Measurements from ENCODE around the gene ZFP30. TPM values are rescaled to one million over a fixed set of nuclear protein-coding genes. Genes with fewer than 3 reads are reported as not detected.

ZFP30 gene
- total and polyA plus RNA-seq, 2 of the 13 experiments (the other 11 are each of a cell fraction or from before 2014, with no cell fraction given), result 3.4 to 19.2 TPM

DNA sequence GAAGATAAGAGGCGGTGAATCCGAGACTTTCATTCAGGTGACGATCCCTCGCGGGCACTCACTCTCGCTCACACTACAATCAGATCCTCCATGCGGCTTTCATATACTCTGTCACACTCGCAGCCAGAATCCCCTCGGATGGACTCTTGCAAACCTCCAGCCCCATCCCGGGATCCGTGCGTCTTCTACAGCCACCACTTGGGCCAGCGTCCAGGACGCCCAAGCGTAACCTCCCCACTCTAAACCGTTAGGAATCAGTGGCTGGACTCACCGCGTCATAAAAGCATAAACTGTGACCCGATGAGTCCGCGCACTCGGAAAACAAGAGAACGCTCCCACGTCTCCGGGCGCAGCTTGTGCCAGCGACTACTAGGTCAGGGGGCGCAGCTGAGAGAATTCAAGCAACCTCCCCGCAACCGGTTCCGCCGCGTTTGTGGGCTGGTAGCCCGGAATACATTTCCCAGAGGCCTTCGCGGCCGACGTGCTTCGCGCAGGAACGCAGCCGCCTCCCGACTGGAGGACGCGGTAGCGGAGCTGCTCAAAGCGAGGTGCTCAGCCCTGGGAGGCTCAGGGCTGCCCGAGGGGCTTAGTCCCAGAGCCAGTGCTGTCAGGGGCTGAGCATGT lies 36.7 kb upstream of the ZFP30 start (continued):
- TF ChIP-seq, protein P1, sequence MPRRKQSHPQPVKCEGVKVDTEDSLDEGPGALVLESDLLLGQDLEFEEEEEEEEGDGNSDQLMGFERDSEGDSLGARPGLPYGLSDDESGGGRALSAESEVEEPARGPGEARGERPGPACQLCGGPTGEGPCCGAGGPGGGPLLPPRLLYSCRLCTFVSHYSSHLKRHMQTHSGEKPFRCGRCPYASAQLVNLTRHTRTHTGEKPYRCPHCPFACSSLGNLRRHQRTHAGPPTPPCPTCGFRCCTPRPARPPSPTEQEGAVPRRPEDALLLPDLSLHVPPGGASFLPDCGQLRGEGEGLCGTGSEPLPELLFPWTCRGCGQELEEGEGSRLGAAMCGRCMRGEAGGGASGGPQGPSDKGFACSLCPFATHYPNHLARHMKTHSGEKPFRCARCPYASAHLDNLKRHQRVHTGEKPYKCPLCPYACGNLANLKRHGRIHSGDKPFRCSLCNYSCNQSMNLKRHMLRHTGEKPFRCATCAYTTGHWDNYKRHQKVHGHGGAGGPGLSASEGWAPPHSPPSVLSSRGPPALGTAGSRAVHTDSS (CRISPR knock-in tag; conservative IDR thresholded peaks at IDR 0.05), result no peak
- TF ChIP-seq, protein P2, sequence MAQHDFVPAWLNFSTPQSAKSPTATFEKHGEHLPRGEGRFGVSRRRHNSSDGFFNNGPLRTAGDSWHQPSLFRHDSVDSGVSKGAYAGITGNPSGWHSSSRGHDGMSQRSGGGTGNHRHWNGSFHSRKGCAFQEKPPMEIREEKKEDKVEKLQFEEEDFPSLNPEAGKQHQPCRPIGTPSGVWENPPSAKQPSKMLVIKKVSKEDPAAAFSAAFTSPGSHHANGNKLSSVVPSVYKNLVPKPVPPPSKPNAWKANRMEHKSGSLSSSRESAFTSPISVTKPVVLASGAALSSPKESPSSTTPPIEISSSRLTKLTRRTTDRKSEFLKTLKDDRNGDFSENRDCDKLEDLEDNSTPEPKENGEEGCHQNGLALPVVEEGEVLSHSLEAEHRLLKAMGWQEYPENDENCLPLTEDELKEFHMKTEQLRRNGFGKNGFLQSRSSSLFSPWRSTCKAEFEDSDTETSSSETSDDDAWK (CRISPR knock-in tag; IDR thresholded peaks at IDR 0.05), result no peak
- TF ChIP-seq, protein P3, sequence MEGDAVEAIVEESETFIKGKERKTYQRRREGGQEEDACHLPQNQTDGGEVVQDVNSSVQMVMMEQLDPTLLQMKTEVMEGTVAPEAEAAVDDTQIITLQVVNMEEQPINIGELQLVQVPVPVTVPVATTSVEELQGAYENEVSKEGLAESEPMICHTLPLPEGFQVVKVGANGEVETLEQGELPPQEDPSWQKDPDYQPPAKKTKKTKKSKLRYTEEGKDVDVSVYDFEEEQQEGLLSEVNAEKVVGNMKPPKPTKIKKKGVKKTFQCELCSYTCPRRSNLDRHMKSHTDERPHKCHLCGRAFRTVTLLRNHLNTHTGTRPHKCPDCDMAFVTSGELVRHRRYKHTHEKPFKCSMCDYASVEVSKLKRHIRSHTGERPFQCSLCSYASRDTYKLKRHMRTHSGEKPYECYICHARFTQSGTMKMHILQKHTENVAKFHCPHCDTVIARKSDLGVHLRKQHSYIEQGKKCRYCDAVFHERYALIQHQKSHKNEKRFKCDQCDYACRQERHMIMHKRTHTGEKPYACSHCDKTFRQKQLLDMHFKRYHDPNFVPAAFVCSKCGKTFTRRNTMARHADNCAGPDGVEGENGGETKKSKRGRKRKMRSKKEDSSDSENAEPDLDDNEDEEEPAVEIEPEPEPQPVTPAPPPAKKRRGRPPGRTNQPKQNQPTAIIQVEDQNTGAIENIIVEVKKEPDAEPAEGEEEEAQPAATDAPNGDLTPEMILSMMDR (CRISPR knock-in tag; IDR thresholded peaks at IDR 0.05), result peak; percentile 69
- no peak for TF ChIP-seq ZNF841 (CRISPR knock-in tag; IDR thresholded peaks at IDR 0.05; ENCODE audit: borderline replicate concordance)
- TF ChIP-seq ONECUT2 (CRISPR knock-in tag; IDR thresholded peaks at IDR 0.05), result no peak
- TF ChIP-seq, protein P4, sequence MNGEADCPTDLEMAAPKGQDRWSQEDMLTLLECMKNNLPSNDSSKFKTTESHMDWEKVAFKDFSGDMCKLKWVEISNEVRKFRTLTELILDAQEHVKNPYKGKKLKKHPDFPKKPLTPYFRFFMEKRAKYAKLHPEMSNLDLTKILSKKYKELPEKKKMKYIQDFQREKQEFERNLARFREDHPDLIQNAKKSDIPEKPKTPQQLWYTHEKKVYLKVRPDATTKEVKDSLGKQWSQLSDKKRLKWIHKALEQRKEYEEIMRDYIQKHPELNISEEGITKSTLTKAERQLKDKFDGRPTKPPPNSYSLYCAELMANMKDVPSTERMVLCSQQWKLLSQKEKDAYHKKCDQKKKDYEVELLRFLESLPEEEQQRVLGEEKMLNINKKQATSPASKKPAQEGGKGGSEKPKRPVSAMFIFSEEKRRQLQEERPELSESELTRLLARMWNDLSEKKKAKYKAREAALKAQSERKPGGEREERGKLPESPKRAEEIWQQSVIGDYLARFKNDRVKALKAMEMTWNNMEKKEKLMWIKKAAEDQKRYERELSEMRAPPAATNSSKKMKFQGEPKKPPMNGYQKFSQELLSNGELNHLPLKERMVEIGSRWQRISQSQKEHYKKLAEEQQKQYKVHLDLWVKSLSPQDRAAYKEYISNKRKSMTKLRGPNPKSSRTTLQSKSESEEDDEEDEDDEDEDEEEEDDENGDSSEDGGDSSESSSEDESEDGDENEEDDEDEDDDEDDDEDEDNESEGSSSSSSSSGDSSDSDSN (CRISPR knock-in tag; IDR thresholded peaks at IDR 0.05), result peak; percentile 84
- TF ChIP-seq PLRG1 (conservative IDR thresholded peaks at IDR 0.05), result no peak
- TF ChIP-seq CCAR2 (optimal IDR thresholded peaks at IDR 0.05; ENCODE audit: low read depth, low read length), result no peak
- no peak for TF ChIP-seq ZNF879 (CRISPR knock-in tag; IDR thresholded peaks at IDR 0.05)
- no peak for TF ChIP-seq NR2F2 (IDR thresholded peaks at IDR 0.05; ENCODE audit: borderline replicate concordance, low read depth)
- TF ChIP-seq GATAD1 (CRISPR knock-in tag; IDR thresholded peaks at IDR 0.05), result peak; percentile 74
- no peak for TF ChIP-seq ZNF383 (CRISPR knock-in tag; IDR thresholded peaks at IDR 0.05; ENCODE audit: borderline replicate concordance)
- TF ChIP-seq SOX13 (IDR thresholded peaks at IDR 0.05), result no peak
- TF ChIP-seq SOX13 (CRISPR knock-in tag; conservative IDR thresholded peaks at IDR 0.05 in 1 of 2, IDR thresholded peaks at IDR 0.05 in 1 of 2), result peak in 1 of 2 experiments; percentile 50; a peak in 1 of 4 replicates
- TF ChIP-seq, protein P5, sequence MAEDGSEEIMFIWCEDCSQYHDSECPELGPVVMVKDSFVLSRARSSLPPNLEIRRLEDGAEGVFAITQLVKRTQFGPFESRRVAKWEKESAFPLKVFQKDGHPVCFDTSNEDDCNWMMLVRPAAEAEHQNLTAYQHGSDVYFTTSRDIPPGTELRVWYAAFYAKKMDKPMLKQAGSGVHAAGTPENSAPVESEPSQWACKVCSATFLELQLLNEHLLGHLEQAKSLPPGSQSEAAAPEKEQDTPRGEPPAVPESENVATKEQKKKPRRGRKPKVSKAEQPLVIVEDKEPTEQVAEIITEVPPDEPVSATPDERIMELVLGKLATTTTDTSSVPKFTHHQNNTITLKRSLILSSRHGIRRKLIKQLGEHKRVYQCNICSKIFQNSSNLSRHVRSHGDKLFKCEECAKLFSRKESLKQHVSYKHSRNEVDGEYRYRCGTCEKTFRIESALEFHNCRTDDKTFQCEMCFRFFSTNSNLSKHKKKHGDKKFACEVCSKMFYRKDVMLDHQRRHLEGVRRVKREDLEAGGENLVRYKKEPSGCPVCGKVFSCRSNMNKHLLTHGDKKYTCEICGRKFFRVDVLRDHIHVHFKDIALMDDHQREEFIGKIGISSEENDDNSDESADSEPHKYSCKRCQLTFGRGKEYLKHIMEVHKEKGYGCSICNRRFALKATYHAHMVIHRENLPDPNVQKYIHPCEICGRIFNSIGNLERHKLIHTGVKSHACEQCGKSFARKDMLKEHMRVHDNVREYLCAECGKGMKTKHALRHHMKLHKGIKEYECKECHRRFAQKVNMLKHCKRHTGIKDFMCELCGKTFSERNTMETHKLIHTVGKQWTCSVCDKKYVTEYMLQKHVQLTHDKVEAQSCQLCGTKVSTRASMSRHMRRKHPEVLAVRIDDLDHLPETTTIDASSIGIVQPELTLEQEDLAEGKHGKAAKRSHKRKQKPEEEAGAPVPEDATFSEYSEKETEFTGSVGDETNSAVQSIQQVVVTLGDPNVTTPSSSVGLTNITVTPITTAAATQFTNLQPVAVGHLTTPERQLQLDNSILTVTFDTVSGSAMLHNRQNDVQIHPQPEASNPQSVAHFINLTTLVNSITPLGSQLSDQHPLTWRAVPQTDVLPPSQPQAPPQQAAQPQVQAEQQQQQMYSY (CRISPR knock-in tag; IDR thresholded peaks at IDR 0.05), result no peak
